Measurements from ENCODE around the gene MCUB. TPM values are rescaled to one million over a fixed set of nuclear protein-coding genes. Genes with fewer than 3 reads are reported as not detected.
A peak's percentile ranks its signal among the peaks of the same experiment; 100 is the strongest.

Gene MCUB
- total and polyA plus RNA-seq, 9 of the 15 experiments (the other 6 are each of a cell fraction or from before 2014, with no cell fraction given): 1.4 to 21.5 (median 5.4) TPM

DNA sequence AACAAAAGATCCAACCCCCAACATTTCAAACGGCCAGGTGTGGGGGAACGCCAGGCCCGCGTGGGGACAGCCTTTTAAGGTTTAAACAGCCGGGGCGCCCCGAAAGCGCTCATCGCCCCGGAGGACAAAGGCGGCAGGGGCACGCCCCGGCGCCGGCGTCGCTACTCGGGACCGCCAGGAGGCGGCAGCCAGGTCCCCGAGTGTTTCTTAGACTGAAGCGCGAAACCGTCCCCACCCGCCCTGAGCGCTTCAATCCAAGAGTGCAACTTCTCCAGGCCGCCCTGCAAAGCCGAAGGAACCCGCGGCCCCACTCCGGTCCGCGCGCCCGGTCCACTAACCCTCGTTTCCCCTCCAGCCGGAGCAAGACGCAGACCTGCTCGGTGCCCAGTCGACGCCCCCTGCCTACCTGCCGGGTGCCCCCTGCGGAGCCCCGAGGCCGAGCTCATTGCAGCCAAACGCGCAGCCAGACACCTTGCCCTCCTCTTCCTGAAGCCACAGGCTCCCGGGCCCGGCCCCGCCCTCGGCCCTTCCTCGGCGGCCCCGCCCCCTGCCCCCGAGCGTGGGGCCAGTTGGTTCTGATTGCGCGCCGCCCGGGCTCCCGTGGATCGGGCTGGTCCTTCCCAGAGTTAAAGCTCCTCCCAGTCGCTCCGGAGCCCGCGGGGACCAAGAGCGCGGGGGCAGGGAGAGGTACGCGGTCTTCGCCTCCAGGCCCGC, 143.1 kb downstream of the MCUB start, which contains the start of gene CASP6:
CASP6 (minus strand) TSS at position 496 of the 714 bp plus-strand sequence; CDS start at position 446, 50 bp downstream.
- H3K27ac ChIP-seq (ENCODE audit: extremely low read depth, low read depth, low read length): peak within 1 kb of the TSS; percentile 82
- BruUV-seq (replicated peaks): no TSS peak
- WGBS (ENCODE audit: insufficient coverage, low coverage, missing lambda C conversion rate): under 1% methylated on average over 52 of the region's 72 CpGs
- TF ChIP-seq GATAD2B (IDR thresholded peaks at IDR 0.05; ENCODE audit: borderline replicate concordance) (peak; percentile 75; the same call in 1 of the 2 replicates), ZNF354B (CRISPR knock-in tag; IDR thresholded peaks at IDR 0.05) (0 out of 2 replicates have a peak, but pooled peaks have one; percentile 5), ARID1B (IDR thresholded peaks at IDR 0.05) (0 out of 2 replicates have a peak, but pooled peaks have one; percentile 9), ZFP36 (IDR thresholded peaks at IDR 0.05; ENCODE audit: low read depth, low read length, partially characterized antibody) (no peak), RBFOX2 (IDR thresholded peaks at IDR 0.05; ENCODE audit: low read depth, low read length) (peak; percentile 77)
- TF ChIP-seq, protein P1, sequence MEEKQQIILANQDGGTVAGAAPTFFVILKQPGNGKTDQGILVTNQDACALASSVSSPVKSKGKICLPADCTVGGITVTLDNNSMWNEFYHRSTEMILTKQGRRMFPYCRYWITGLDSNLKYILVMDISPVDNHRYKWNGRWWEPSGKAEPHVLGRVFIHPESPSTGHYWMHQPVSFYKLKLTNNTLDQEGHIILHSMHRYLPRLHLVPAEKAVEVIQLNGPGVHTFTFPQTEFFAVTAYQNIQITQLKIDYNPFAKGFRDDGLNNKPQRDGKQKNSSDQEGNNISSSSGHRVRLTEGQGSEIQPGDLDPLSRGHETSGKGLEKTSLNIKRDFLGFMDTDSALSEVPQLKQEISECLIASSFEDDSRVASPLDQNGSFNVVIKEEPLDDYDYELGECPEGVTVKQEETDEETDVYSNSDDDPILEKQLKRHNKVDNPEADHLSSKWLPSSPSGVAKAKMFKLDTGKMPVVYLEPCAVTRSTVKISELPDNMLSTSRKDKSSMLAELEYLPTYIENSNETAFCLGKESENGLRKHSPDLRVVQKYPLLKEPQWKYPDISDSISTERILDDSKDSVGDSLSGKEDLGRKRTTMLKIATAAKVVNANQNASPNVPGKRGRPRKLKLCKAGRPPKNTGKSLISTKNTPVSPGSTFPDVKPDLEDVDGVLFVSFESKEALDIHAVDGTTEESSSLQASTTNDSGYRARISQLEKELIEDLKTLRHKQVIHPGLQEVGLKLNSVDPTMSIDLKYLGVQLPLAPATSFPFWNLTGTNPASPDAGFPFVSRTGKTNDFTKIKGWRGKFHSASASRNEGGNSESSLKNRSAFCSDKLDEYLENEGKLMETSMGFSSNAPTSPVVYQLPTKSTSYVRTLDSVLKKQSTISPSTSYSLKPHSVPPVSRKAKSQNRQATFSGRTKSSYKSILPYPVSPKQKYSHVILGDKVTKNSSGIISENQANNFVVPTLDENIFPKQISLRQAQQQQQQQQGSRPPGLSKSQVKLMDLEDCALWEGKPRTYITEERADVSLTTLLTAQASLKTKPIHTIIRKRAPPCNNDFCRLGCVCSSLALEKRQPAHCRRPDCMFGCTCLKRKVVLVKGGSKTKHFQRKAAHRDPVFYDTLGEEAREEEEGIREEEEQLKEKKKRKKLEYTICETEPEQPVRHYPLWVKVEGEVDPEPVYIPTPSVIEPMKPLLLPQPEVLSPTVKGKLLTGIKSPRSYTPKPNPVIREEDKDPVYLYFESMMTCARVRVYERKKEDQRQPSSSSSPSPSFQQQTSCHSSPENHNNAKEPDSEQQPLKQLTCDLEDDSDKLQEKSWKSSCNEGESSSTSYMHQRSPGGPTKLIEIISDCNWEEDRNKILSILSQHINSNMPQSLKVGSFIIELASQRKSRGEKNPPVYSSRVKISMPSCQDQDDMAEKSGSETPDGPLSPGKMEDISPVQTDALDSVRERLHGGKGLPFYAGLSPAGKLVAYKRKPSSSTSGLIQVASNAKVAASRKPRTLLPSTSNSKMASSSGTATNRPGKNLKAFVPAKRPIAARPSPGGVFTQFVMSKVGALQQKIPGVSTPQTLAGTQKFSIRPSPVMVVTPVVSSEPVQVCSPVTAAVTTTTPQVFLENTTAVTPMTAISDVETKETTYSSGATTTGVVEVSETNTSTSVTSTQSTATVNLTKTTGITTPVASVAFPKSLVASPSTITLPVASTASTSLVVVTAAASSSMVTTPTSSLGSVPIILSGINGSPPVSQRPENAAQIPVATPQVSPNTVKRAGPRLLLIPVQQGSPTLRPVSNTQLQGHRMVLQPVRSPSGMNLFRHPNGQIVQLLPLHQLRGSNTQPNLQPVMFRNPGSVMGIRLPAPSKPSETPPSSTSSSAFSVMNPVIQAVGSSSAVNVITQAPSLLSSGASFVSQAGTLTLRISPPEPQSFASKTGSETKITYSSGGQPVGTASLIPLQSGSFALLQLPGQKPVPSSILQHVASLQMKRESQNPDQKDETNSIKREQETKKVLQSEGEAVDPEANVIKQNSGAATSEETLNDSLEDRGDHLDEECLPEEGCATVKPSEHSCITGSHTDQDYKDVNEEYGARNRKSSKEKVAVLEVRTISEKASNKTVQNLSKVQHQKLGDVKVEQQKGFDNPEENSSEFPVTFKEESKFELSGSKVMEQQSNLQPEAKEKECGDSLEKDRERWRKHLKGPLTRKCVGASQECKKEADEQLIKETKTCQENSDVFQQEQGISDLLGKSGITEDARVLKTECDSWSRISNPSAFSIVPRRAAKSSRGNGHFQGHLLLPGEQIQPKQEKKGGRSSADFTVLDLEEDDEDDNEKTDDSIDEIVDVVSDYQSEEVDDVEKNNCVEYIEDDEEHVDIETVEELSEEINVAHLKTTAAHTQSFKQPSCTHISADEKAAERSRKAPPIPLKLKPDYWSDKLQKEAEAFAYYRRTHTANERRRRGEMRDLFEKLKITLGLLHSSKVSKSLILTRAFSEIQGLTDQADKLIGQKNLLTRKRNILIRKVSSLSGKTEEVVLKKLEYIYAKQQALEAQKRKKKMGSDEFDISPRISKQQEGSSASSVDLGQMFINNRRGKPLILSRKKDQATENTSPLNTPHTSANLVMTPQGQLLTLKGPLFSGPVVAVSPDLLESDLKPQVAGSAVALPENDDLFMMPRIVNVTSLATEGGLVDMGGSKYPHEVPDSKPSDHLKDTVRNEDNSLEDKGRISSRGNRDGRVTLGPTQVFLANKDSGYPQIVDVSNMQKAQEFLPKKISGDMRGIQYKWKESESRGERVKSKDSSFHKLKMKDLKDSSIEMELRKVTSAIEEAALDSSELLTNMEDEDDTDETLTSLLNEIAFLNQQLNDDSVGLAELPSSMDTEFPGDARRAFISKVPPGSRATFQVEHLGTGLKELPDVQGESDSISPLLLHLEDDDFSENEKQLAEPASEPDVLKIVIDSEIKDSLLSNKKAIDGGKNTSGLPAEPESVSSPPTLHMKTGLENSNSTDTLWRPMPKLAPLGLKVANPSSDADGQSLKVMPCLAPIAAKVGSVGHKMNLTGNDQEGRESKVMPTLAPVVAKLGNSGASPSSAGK (IDR thresholded peaks at IDR 0.05): peak; percentile 39
- TF ChIP-seq, protein P2, sequence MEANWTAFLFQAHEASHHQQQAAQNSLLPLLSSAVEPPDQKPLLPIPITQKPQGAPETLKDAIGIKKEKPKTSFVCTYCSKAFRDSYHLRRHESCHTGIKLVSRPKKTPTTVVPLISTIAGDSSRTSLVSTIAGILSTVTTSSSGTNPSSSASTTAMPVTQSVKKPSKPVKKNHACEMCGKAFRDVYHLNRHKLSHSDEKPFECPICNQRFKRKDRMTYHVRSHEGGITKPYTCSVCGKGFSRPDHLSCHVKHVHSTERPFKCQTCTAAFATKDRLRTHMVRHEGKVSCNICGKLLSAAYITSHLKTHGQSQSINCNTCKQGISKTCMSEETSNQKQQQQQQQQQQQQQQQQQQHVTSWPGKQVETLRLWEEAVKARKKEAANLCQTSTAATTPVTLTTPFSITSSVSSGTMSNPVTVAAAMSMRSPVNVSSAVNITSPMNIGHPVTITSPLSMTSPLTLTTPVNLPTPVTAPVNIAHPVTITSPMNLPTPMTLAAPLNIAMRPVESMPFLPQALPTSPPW (CRISPR knock-in tag; IDR thresholded peaks at IDR 0.05): peak; percentile 83

More for the DNA sequence above, 143.1 kb downstream of the MCUB start, which contains the start of gene CASP6:
- FAIRE-seq (no peak), ATAC-seq (peak; percentile 90), DNase-seq (ENCODE audit: extremely low read depth in 1 of 4, low spot score in 3 of 4) (peak; percentile 83 to 88 (median 85))
- Histone ChIP-seq H3K4me2 (ENCODE audit: insufficient read depth, low read length) (peak within 1 kb of the TSS; percentile 85), H2AFZ (ENCODE audit: low read depth, low read length) (peak within 1 kb of the TSS; percentile 91), H3K79me2 (ENCODE audit: control insufficient read depth, insufficient read depth, low read length) (peaks cover 34% of the 10 kb centered on the region), H3K9me3 (replicated peaks; ENCODE audit: control insufficient read depth, insufficient read depth, low read depth, low read length) (no peaks in the 10 kb centered on the region), H4K20me1 (replicated peaks; ENCODE audit: control insufficient read depth, insufficient read depth, low read length) (no peaks in the 10 kb centered on the region; the same call in 1 of the 2 replicates), H3K9ac (ENCODE audit: insufficient read depth in 1 of 2, low read depth in 2 of 2, low read length in 2 of 2) (peak within 1 kb of the TSS; percentile 86 to 94), H3K27me3 (ENCODE audit: control insufficient read depth in 2 of 2, insufficient read depth in 2 of 2, low read length in 2 of 2) (no peaks in the 10 kb centered on the region), H3K9me1 (ENCODE audit: control insufficient read depth, insufficient read depth, low read length) (no peaks in the 10 kb centered on the region), H3K4me3 (peak within 1 kb of the TSS; percentile 80), H3K36me3 (ENCODE audit: control insufficient read depth, insufficient read depth, low read length) (peaks cover 26% of the 10 kb centered on the region), H3K4me1 (replicated peaks in 1 of 2; ENCODE audit: control insufficient read depth in 2 of 2, insufficient read depth in 2 of 2, low read length in 2 of 2) (peaks cover 22 to 24% of the 10 kb centered on the region in 2 experiments)
- ChIA-PET POLR2A (interaction anchor here (0.5 to 2.1 kb wide), 7 partner anchors 9 to 1911 kb away, joined by 3 to 6 read pairs (median 4); no protein-coding TSS in a partner anchor), CTCF (ENCODE audit: low intra/inter-chr PET ratio) (interaction anchor here (1.4 to 1.9 kb wide), 3 partner anchors 100 to 124 kb away, joined by 5 to 7 read pairs (median 7); no protein-coding TSS in a partner anchor)
- intact Hi-C loops (cut with micrococcal nuclease) (loop anchor here (2.0 to 10.0 kb wide), 3 partner anchors 26 to 272 kb away; partner anchors contain the start of gene GAR1), in situ Hi-C loops (cut with MboI) (no loop called here)
